ENCODE results near the gene CPXM2.

Gene CPXM2

GRCh38 chr10:123795196-123795780 lies 96.3 kb downstream of the CPXM2 start:
- DNase-seq, result no peak

DNA sequence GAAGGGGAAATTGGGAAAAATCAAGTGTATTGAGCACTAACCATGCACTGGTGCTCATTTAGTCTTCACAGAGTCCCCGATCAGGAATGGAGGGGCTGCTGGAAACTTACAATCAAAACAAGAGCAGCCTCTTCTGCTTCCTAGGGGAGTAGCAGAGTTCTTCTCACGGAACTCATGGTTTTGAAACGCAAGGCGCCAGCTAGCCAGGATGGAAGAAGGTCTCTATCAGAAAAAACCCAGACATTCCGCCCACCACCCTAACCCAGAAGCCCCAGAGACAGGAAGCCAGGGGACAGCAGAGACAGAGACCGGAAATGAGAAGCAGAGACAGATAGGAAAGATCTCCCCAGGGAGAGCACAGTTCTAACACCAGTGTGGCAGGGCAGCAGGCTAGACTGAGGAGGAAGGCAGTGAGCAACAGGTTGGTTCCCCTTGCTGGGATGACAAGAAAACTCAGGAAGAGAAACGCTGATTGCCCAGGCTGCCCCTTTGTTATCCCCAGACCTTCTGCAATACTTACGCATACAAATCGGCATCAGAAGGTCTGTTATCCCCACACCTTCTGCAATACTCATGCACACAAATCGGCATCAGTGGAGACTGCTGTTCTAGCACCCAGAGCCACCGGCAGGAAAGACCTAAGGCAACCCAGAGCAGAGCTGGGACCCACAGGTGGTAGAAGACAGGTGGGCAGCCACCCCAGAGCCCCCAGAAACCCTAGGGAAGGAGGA lies 99.2 kb downstream of the CPXM2 start:
- no peak for DNase-seq

GRCh38 chr10:123790132-123790885 lies 101.3 kb downstream of the CPXM2 start:
- no peak for DNase-seq

DNA sequence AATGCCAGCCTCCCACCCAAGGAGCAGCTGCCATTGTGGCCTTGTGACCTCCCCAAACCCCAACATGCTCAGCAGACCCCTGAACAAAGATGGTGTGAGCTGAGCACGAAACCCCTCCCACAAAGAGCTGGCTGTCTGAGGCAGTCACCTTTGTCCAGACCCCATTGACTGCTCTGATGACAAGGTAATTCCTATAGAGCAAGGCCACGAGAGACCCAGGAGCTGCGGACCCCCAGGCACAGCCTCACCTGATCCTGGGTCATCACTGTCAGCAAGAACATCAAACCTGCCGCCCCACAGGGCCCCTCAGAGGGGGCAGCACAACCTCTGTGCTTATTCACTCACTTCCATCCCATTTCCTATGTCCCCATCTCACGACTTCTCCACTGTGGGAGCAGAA lies 102.6 kb downstream of the CPXM2 start:
- DNase-seq, result no peak

- no peak for DNase-seq
These were observed 104.0 kb downstream of the CPXM2 start for GRCh38 chr10:123787566-123787965.

GRCh38 chr10:123786896-123787295 lies 104.7 kb downstream of the CPXM2 start:
- DNase-seq, result no peak

GRCh38 chr10:123786306-123786705 lies 105.3 kb downstream of the CPXM2 start:
- no peak for DNase-seq

GRCh38 chr10:123784646-123785045 lies 107.0 kb downstream of the CPXM2 start:
- DNase-seq, result no peak

GRCh38 chr10:123784216-123784615 lies 107.4 kb downstream of the CPXM2 start:
- DNase-seq, result no peak

GRCh38 chr10:123783296-123783695 lies 108.3 kb downstream of the CPXM2 start:
- no peak for DNase-seq

DNA sequence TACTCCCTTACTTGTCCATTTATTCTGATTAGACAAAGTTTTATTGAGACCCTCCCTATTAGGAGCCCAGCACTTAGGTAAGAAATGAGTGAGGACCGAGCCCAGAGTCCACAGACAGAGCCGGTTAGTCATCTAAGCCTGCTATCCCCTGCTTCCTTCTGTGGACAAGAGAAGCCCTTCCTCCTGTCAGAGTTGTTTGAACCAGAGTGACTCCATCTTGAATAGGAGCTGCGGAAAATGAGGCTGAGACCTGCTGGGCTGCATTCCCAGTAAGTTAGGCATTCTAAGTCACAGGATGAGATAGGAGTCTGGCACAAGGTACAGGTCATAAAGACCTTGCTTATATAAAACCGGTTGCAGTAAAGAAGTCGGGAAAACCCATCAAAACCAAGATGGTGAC lies 109.1 kb downstream of the CPXM2 start:
- DNase-seq, result no peak

DNA sequence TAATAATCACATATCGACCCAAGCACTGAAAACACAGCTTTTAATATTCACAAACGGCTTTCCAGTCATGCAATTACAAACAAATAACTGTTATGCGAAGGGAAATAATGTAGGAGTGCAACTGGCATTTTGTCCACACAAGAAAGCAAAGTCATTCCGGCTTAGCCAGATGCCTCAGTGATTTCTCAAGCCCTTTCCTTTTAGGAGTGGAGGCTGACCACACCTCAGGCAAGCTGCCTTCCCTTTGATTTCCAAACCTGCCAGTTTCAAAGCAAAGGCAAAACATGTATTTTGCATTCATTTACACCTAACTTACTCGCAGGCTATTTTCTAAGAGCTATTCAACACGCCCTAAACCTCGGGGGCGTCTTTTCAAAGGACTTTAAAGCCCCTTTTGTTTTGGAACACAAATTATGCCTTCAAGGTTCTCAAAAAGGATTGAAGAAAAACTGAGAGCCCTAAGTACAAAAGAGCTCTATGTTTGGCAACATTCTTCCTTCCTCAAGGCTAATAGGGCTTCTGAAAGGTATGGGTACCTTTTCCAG lies 109.6 kb downstream of the CPXM2 start:
- DNase-seq, result no peak

- no peak for DNase-seq
These were observed 110.2 kb downstream of the CPXM2 start for GRCh38 chr10:123781324-123781900.

- no peak for DNase-seq
These were observed 112.7 kb downstream of the CPXM2 start for GRCh38 chr10:123778719-123779517.

DNA sequence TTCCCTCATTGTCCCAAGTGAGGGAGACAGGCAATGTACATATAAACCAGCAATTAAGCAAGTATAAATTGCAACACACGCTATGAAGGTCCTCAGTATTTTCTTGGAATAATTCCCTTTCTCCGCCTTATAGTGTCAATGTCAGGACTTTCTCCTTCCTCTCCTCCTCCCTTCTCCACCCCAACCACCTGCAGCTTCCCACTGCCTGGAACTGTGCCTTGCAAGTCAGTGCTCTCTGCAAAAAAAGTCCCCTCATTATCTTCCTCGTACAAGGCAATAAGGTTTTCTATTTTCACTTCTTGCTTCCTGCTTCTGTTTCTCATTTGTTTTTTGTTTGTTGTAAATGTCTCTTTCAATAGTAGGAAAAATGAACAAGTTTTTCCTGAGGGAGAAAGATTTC lies 113.7 kb downstream of the CPXM2 start:
- no peak for DNase-seq

DNA sequence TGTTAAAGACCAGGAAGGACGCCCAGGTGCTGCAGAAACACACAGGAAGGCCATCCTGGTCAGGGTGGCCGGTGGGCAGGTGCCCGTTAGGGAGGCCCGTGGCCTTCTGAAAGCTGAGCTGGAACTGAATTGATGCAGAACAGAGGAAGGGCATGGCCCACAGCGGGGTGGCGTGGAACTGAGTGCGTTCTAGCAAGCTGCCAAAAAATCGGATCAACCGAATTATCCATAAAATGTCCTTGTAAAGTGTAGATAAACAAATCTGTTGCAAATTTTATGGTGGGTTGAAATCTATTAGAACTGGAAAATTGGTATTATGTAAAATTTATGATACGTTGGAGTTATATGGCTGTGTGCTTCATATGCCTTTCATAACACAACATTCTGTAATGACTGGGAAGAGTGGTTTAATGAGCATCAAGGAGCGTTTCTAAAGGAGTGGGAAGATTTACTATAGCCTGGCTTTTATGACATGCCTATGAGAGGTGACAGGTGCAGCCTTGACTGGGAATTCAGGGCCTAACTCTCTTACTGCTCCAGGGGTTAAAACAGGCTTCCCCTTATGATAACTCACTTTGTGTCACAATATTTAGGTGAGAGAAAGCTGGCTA lies 117.4 kb downstream of the CPXM2 start:
- no peak for DNase-seq

DNA sequence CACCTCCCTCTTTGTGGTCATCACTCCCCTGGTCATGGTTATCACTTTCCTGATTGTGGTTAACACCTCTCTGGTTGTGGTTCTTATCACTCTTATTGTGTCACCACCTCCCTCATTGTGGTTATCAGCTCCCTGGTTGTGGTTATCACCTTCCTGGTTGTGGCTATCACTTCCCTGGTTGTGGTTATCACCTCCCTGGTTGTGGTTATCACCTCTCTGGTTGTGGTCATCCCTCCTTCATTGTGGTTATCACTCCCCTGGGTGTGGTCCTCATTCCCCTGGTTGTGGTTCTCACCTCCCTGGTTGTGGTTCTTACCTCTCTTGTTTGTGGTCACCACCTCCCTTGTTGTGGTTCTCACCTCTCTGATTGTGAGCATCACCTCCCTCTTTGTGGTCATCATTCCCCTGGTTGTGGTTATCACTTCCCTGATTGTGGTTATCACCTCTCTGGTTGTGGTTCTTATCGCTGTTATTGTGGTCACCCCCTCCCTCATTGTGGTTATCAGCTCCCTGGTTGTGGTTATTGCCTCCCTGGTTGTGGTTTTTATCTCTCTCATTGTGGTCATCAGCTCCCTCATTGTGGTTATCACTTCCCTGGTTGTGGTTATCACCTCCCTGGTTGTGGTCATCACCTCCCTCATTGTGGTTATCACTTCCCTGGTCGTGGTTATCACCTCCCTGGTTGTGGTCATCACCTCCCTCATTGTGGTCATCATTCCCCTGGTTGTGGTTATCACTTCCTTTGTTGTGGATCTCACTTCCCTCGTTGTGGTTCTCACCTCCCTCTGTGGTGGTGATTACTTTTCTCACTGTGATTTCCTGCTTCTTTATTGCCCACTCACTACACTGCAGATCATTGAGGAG lies 118.7 kb downstream of the CPXM2 start:
- no peak for DNase-seq

DNA sequence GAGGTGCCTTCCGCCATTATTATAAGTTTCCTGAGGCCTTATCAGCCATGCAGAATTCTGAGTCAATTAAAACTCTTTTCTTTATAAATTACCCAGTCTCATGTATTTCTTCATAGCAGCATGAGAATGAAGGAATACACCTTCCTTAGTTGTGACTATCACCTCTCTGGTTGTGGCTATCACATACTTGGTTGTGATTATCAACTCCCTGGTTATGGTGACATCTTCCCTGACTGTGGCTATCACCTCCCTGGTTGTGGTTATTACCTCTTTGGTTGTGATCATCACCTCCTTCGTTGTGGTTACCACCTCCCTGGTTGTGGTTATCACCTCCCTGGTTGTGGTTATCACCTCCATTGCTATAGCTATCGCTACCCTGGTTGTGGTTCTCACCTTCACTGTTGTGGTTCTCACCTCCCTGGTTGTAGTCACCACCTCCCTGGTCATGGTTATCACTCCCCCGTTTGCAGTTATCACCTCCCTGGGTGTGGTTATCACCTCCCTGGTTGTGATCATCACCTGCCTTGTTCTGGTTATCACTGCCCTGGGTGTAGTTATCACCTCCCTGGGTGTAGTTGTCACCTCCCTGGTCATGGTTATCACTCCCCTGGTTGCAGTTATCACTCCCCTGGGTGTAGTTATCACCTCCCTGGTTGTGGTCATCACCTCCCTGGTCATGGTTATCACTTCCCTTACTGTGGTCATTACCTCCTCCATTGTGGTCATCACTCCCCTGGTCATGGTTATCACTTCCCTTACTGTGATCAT lies 119.5 kb downstream of the CPXM2 start:
- DNase-seq, result no peak

DNA sequence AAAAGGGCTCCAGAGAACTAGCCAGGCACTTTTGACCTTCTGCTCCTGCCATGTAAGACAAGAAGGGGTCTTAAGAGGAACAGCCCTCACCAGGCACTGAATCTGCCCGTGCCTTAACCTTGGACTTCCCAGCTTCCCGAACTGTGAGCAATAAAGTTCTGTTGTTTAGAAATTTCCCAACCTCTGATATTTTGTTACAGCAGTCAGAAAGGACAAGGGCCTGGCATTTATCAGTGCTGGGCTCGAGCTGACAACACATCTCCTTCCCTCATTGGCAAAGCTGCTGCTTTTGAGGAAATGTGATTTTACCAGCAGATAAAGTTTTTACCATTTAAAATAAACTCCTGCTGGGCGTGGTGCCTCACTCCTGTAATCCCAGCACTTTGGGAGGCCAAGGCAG lies 122.0 kb downstream of the CPXM2 start:
- DNase-seq, result no peak

DNA sequence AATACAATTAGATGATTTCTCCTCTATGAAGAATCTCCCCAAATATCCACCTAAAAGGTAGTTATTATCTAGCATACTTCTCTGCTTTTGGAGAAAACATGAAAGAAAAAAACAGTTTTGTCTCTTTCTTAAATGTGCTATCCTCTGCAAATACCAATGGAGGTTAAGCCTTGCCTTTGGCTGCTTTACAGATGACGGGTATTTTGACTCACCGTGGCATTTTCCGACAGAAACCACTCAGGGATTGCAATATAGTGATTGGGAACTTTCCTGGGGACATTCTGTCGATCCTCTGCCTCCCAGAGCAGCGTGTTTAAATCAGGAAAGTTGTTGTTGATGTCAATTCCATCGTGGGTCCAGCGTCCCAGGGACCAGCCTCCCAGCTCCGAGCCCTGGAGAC lies 124.8 kb downstream of the CPXM2 start:
- DNase-seq, result no peak
